Panc1 (cell line): ENCODE results near the gene KRT77. TPM values are rescaled to one million over a fixed set of nuclear protein-coding genes. Genes with fewer than 3 reads are reported as not detected.

Experiments used
- ATAC-seq: fragments of 200-7000 bp; cut with Tn5 transposase; 2 replicates; pipeline ENCODE4 v1.9.1; 2020; ENCODE audit warnings: mild to moderate bottlenecking, moderate library complexity
- BruUV-seq: library from RNA; stranded (reverse); fragments of 400-500 nt; replicated peaks from 2 replicates; lab custom pipeline; 2021; lab: Mats Ljungman, UMichigan
- CTCF ChIA-PET: fragments of 300-600 bp; sonication (Branson Sonifier 250); formaldehyde crosslinking; loops from one replicate; lab custom pipeline; 2022; ENCODE audit warnings: antibody characterized with exemption; lab: Charles Lee
- POLR2A ChIA-PET: fragments of 300-600 bp; sonication (Branson Sonifier 250); formaldehyde crosslinking; loops from one replicate; lab custom pipeline; 2022; ENCODE audit warnings: antibody characterized with exemption; lab: Charles Lee
- DNase-seq: peaks from one replicate; pipeline ENCODE4 v3.0.0-alpha.2; 2010; ENCODE audit warnings: low read depth, low spot score
- H3K27ac ChIP-seq: 2 replicates; pipeline ENCODE4 v1.5.1; 2011; ENCODE audit warnings: mild to moderate bottlenecking, low read length, inconsistent platforms
- H3K27me3 ChIP-seq: fragments of 200-500 bp; sonication (Bioruptor generic); 2 replicates; pipeline ENCODE4 v1.6.0; 2014; ENCODE audit warnings: low read length, inconsistent platforms; ENCODE audit not compliant: control insufficient read depth, insufficient read depth
- H3K36me3 ChIP-seq: fragments of 200-500 bp; sonication (Bioruptor generic); 2 replicates; pipeline ENCODE4 v1.5.1; 2014; ENCODE audit warnings: inconsistent platforms, mild to moderate bottlenecking, low read length, moderate library complexity; ENCODE audit not compliant: control insufficient read depth, insufficient read depth
- H3K4me1 ChIP-seq: 2 replicates; pipeline ENCODE4 v1.5.1; 2011; ENCODE audit warnings: inconsistent platforms, mild to moderate bottlenecking, low read length, moderate library complexity; ENCODE audit not compliant: control insufficient read depth, insufficient read depth
- H3K4me3 ChIP-seq, 2 experiments: 2 replicates each; pipeline ENCODE4 v1.5.1; 2011 to 2012; ENCODE audit warnings: low read depth in 2 of 2, low read length in 2 of 2, mild to moderate bottlenecking in 2 of 2, inconsistent platforms in 1 of 2, moderate library complexity in 1 of 2
- H3K9me3 ChIP-seq: fragments of 200-500 bp; sonication (Bioruptor generic); 2 replicates; pipeline ENCODE4 v1.5.1; 2014; ENCODE audit warnings: low read depth, mild to moderate bottlenecking, inconsistent platforms, low read length, moderate library complexity; ENCODE audit not compliant: control insufficient read depth, insufficient read depth
- CTCF ChIP-seq: fragments of 450-650 bp; IDR thresholded peaks from 2 replicates; pipeline ENCODE4 v1.5.1; 2017; ENCODE audit warnings: mild to moderate bottlenecking
- POLR2AphosphoS5 ChIP-seq: IDR thresholded peaks from 2 replicates; pipeline ENCODE4 v1.6.1; 2012; ENCODE audit warnings: mild to moderate bottlenecking, low read depth, low read length, moderate library complexity
- SIN3A ChIP-seq: IDR thresholded peaks from 2 replicates; pipeline ENCODE4 v1.6.1; 2012; ENCODE audit warnings: low read depth, mild to moderate bottlenecking, low read length, moderate library complexity, borderline replicate concordance; ENCODE audit not compliant: insufficient read depth
- TCF7L2 ChIP-seq: IDR thresholded peaks from 2 replicates; pipeline ENCODE4 v1.6.1; 2011; ENCODE audit warnings: mild to moderate bottlenecking, low read depth, low read length, inconsistent platforms
- in situ Hi-C: cut with HindIII; loops from 2 replicates; pipeline ENCODE4 v1.10.0; 2016; ENCODE audit warnings: low sequenced_read_pairs, low pct_unique_long_range_greater_than_20kb
- intact Hi-C: fragments of 100-400 bp; cut with micrococcal nuclease; formaldehyde crosslinking; loops from one replicate; pipeline ENCODE4 v1.10.0; 2022; ENCODE audit not compliant: unreplicated experiment
- total RNA-seq: library from RNA; stranded (reverse); gene quantifications from one replicate; pipeline ENCODE4 v1.2.1, GENCODE V29; 2021; ENCODE audit not compliant: unreplicated experiment
- TF ChIP-seq, protein P1 (sequence below), 2 experiments: IDR thresholded peaks; 2 replicates each; pipeline ENCODE4 v1.6.1; 2011 to 2012; ENCODE audit warnings: low read depth in 2 of 2, control low read depth in 1 of 2, low read length in 1 of 2, mild to moderate bottlenecking in 1 of 2, moderate library complexity in 1 of 2; ENCODE audit not compliant: insufficient read depth in 1 of 2

KRT77 gene
- total RNA-seq, 1 experiment from 2014 or later = not detected

GRCh38 chr12:52708010-52708409, 4.7 kb upstream of the KRT77 start:
- in situ Hi-C loops (no loop called here), intact Hi-C loops (no loop called here)
- TF ChIP-seq CTCF = no peak
- TF ChIP-seq SIN3A = no peak
- no peak for TF ChIP-seq TCF7L2
- TF ChIP-seq, protein P1, sequence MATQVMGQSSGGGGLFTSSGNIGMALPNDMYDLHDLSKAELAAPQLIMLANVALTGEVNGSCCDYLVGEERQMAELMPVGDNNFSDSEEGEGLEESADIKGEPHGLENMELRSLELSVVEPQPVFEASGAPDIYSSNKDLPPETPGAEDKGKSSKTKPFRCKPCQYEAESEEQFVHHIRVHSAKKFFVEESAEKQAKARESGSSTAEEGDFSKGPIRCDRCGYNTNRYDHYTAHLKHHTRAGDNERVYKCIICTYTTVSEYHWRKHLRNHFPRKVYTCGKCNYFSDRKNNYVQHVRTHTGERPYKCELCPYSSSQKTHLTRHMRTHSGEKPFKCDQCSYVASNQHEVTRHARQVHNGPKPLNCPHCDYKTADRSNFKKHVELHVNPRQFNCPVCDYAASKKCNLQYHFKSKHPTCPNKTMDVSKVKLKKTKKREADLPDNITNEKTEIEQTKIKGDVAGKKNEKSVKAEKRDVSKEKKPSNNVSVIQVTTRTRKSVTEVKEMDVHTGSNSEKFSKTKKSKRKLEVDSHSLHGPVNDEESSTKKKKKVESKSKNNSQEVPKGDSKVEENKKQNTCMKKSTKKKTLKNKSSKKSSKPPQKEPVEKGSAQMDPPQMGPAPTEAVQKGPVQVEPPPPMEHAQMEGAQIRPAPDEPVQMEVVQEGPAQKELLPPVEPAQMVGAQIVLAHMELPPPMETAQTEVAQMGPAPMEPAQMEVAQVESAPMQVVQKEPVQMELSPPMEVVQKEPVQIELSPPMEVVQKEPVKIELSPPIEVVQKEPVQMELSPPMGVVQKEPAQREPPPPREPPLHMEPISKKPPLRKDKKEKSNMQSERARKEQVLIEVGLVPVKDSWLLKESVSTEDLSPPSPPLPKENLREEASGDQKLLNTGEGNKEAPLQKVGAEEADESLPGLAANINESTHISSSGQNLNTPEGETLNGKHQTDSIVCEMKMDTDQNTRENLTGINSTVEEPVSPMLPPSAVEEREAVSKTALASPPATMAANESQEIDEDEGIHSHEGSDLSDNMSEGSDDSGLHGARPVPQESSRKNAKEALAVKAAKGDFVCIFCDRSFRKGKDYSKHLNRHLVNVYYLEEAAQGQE (IDR thresholded peaks at IDR 0.05; ENCODE audit: insufficient read depth in 1 of 2, low read depth in 2 of 2, low read length in 1 of 2) = no peak
- no peak for TF ChIP-seq POLR2AphosphoS5
- H3K9me3 ChIP-seq = no peaks in the 10 kb centered on the region
- H3K4me1 ChIP-seq = no peaks in the 10 kb centered on the region
- peaks cover 7% of the 10 kb centered on the region for H3K27me3 ChIP-seq
- no TSS peak for BruUV-seq
- DNase-seq (no peak), ATAC-seq (no peak)
- ChIA-PET CTCF (interaction anchor here (0.9 kb wide), 1 partner anchor 163 kb away, joined by 3 read pairs; no protein-coding TSS in a partner anchor), POLR2A (no interaction called here)
- no peak overlapping the region for H3K27ac ChIP-seq
- H3K36me3 ChIP-seq = no peaks in the 10 kb centered on the region
- no peak overlapping the region for H3K4me3 ChIP-seq

GRCh38 chr12:52704464-52704863, 1.1 kb upstream of the KRT77 start:
- in situ Hi-C loops (no loop called here), intact Hi-C loops (no loop called here)
- Histone ChIP-seq H3K9me3 (no peaks in the 10 kb centered on the region), H3K36me3 (no peaks in the 10 kb centered on the region), H3K4me3 (no peak overlapping the region), H3K4me1 (no peaks in the 10 kb centered on the region), H3K27ac (no peak overlapping the region), H3K27me3 (peaks cover 6% of the 10 kb centered on the region)
- no peak for TF ChIP-seq TCF7L2
- no peak for TF ChIP-seq CTCF
- no peak for TF ChIP-seq POLR2AphosphoS5
- TF ChIP-seq, protein P1 (IDR thresholded peaks at IDR 0.05; ENCODE audit: insufficient read depth in 1 of 2, low read depth in 2 of 2, low read length in 1 of 2) = no peak
- no peak for TF ChIP-seq SIN3A
- CTCF ChIA-PET = no interaction called here
- BruUV-seq = no TSS peak
- POLR2A ChIA-PET = interaction anchor here (0.6 kb wide), 1 partner anchor 310 kb away, joined by 3 read pairs; no protein-coding TSS in a partner anchor
- DNase-seq (no peak), ATAC-seq (no peak)
